ENCODE data around the gene CHAT.

CHAT gene

GRCh38 chr10:49611166-49611815 lies 2.5 kb upstream of the CHAT start:
- DNase-seq (ENCODE audit: insufficient read length, low spot score) (no peak), FAIRE-seq (no peak)

GRCh38 chr10:49611816-49612512 lies 1.9 kb upstream of the CHAT start:
- FAIRE-seq (no peak), DNase-seq (ENCODE audit: insufficient read length, low spot score) (no peak)

GRCh38 chr10:49612513-49613164 lies 1.2 kb upstream of the CHAT start:
- DNase-seq (ENCODE audit: insufficient read length, low spot score): no peak
- FAIRE-seq: no peak

GRCh38 chr10:49613165-49613881 lies 514 bp upstream of the CHAT start:
- no peak for DNase-seq (ENCODE audit: insufficient read length, low spot score)
- no peak for FAIRE-seq

- no peak for DNase-seq (ENCODE audit: insufficient read length, low spot score)
Observed at GRCh38 chr10:49614242-49615198, 683 bp downstream of the CHAT start.

GRCh38 chr10:49615213-49615612 lies 1.4 kb downstream of the CHAT start:
- FAIRE-seq: no peak
- no peak for DNase-seq (ENCODE audit: insufficient read length, low spot score)

More at GRCh38 chr10:49614242-49615198, 683 bp downstream of the CHAT start:
- FAIRE-seq: no peak

- DNase-seq (ENCODE audit: insufficient read length, low spot score) (no peak), FAIRE-seq (no peak)
Observed at GRCh38 chr10:49615721-49616120, 1.9 kb downstream of the CHAT start.

- FAIRE-seq: no peak
- no peak for DNase-seq (ENCODE audit: insufficient read length, low spot score)
Observed at GRCh38 chr10:49616421-49617101, 2.7 kb downstream of the CHAT start.

- no peak for DNase-seq (ENCODE audit: insufficient read length, low spot score)
Observed at GRCh38 chr10:49617121-49618020, 3.5 kb downstream of the CHAT start.

GRCh38 chr10:49618821-49619220 lies 5.0 kb downstream of the CHAT start:
- no peak for FAIRE-seq

More at GRCh38 chr10:49617121-49618020, 3.5 kb downstream of the CHAT start:
- FAIRE-seq: no peak

GRCh38 chr10:49619613-49620012 lies 5.8 kb downstream of the CHAT start:
- no peak for FAIRE-seq
- DNase-seq (ENCODE audit: insufficient read length, low spot score): no peak

More at GRCh38 chr10:49618821-49619220, 5.0 kb downstream of the CHAT start:
- DNase-seq (ENCODE audit: insufficient read length, low spot score): no peak

- DNase-seq (ENCODE audit: insufficient read length, low spot score): no peak
- no peak for FAIRE-seq
Observed at GRCh38 chr10:49620286-49620810, 6.5 kb downstream of the CHAT start.

GRCh38 chr10:49620841-49621378 lies 7.1 kb downstream of the CHAT start:
- FAIRE-seq: no peak
- no peak for DNase-seq (ENCODE audit: insufficient read length, low spot score)

GRCh38 chr10:49621561-49621960 lies 7.7 kb downstream of the CHAT start:
- DNase-seq (ENCODE audit: insufficient read length, low spot score) (no peak), FAIRE-seq (no peak)

GRCh38 chr10:49622426-49623425 lies 8.9 kb downstream of the CHAT start:
- no peak for FAIRE-seq
- no peak for DNase-seq (ENCODE audit: insufficient read length, low spot score)

GRCh38 chr10:49624629-49625028 lies 10.8 kb downstream of the CHAT start:
- FAIRE-seq (no peak), DNase-seq (ENCODE audit: insufficient read length, low spot score) (no peak)

- FAIRE-seq (no peak), DNase-seq (ENCODE audit: insufficient read length, low spot score) (no peak)
Observed at GRCh38 chr10:49625411-49625810, 11.6 kb downstream of the CHAT start.
